OCI-LY3 (cell line): ENCODE measurements around the gene CRMP1.

ENCODE experiments used
- EZH2phosphoT487 ChIP-seq: fragments of 200-600 bp; shearing (Covaris generic); IDR thresholded peaks from 2 replicates; pipeline ENCODE4 v1.6.1; 2018; ENCODE audit warnings: antibody characterized with exemption, mixed run types, low read depth
- TF ChIP-seq, protein P1 (sequence below): fragments of 200-600, 300-600 bp; sonication (generic); IDR thresholded peaks from 2 replicates; pipeline ENCODE4 v1.5.1; 2014; ENCODE audit warnings: antibody characterized with exemption, low read length, low read depth

- TF ChIP-seq, protein P1, sequence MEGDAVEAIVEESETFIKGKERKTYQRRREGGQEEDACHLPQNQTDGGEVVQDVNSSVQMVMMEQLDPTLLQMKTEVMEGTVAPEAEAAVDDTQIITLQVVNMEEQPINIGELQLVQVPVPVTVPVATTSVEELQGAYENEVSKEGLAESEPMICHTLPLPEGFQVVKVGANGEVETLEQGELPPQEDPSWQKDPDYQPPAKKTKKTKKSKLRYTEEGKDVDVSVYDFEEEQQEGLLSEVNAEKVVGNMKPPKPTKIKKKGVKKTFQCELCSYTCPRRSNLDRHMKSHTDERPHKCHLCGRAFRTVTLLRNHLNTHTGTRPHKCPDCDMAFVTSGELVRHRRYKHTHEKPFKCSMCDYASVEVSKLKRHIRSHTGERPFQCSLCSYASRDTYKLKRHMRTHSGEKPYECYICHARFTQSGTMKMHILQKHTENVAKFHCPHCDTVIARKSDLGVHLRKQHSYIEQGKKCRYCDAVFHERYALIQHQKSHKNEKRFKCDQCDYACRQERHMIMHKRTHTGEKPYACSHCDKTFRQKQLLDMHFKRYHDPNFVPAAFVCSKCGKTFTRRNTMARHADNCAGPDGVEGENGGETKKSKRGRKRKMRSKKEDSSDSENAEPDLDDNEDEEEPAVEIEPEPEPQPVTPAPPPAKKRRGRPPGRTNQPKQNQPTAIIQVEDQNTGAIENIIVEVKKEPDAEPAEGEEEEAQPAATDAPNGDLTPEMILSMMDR: no peak
- no peak for TF ChIP-seq EZH2phosphoT487
These were observed 103.7 kb downstream of the CRMP1 start for GRCh38 chr4:5789141-5789540.
